Measurements from ENCODE around the gene LONRF3.

DNA sequence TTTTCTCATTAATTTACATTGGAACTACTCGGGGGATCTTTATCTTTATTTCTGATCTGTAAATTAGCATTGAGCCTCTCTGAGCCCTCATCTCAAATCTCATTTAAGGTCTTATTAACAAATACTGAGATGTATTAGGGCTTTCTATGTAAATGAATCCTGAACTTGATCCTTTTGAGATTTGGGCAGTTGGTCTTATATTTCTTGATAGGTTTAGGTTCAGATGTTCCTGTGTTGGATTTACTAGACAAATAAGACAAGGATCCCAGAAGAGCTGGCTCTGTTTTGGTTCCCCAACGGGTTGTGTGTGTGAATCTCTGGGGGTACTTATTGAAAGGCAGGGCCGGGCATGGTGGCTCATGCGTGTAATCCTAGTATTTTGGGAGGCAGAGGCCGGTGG lies 36.1 kb downstream of the LONRF3 start:
- TF ChIP-seq, protein P1, sequence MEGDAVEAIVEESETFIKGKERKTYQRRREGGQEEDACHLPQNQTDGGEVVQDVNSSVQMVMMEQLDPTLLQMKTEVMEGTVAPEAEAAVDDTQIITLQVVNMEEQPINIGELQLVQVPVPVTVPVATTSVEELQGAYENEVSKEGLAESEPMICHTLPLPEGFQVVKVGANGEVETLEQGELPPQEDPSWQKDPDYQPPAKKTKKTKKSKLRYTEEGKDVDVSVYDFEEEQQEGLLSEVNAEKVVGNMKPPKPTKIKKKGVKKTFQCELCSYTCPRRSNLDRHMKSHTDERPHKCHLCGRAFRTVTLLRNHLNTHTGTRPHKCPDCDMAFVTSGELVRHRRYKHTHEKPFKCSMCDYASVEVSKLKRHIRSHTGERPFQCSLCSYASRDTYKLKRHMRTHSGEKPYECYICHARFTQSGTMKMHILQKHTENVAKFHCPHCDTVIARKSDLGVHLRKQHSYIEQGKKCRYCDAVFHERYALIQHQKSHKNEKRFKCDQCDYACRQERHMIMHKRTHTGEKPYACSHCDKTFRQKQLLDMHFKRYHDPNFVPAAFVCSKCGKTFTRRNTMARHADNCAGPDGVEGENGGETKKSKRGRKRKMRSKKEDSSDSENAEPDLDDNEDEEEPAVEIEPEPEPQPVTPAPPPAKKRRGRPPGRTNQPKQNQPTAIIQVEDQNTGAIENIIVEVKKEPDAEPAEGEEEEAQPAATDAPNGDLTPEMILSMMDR (IDR thresholded peaks at IDR 0.05), result no peak
- TF ChIP-seq ZFX (IDR thresholded peaks at IDR 0.05; ENCODE audit: borderline replicate concordance), result no peak
